Sciatic nerve (tissue), 2 donors: Measurements from ENCODE around the gene CPEB3. TPM values are rescaled to one million over a fixed set of nuclear protein-coding genes. Genes with fewer than 3 reads are reported as not detected.
"Not testable (repeated sequence)": the region's sequence is repeated elsewhere in the genome, so short reads cannot be mapped to it uniquely, and the experiment has no call there.

Experiments
- ATAC-seq: fragments of 200-7000 bp; cut with Tn5 transposase; one replicate; pipeline ENCODE4 v1.9.1; 2020; ENCODE audit warnings: mild to moderate bottlenecking, moderate library complexity
- DNase-seq: peaks from one replicate; pipeline ENCODE4 v3.0.0-alpha.2; 2020; ENCODE audit warnings: low spot score
- intact Hi-C: fragments of 100-400 bp; cut with DNase I; formaldehyde crosslinking; loops from one replicate; pipeline ENCODE4 v1.14.2; 2022
- total RNA-seq: library from RNA; stranded (reverse); fragmentation: NEBNext Ultra II Directional; extraction: Animal tissue kit (Norgen Biotek cat#: 25700); gene quantifications from one replicate; pipeline ENCODE4 v1.2.1, GENCODE V29; 2021
- donor health status: DM: no; HTN: no; CAD: no.
- donor health status: DM: no; HTN: no; CAD: no.

CPEB3 gene
- total RNA-seq, 1 donor from 2014 or later: 6.2 TPM

DNA sequence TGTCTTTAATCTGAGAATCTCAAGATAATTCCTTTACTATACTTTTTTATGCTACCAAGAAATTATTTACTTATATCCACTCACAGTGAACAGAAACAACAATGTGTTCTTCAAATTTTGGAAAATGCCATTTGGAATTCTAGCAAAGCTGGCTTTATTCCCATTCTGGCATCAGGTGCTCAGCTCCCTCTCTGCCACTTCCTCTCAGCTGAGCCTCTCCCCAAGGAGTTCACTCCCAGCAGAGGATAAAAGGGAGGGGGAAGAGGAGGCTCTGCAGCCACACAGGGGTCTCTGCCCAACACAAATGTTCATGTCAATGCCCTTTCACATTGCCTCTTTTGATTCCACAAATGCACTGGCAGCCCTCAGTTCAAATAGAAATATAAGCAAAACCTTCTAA lies 116.9 kb downstream of the CPEB3 start:
- ATAC-seq: no peak

DNA sequence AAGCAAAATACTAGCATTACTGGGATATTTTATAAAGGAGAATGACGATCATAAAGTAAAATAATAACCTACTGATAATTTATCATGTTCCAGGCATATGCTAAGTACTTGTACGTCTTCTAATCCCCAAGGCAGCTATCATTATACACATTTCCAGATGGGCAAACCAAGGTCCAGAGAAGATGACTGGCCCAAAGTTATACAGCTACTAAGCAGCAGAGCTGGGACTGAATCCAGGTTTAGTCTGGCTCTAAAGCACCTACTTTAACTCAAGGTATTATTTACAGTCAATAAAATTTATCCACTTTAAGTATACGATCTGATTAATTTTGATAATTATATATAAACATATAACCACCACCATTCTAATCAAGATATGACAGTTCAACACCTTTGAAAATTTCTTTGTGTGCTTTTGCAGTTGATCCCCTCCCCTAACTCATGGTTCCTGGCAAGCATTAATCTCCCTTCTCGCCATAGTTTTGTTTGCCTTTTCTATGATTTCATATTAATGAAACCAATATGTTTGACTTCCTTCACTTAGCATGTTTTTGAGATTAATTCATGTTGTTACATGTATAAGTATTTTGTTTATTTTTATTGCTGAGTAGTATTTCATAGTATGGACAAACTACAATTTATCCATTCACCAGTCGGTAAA lies 126.7 kb downstream of the CPEB3 start:
- intact Hi-C loops: no loop called here
- ATAC-seq (no peak), DNase-seq (no peak)

More for the DNA sequence above, 116.9 kb downstream of the CPEB3 start:
- intact Hi-C loops: no loop called here
- no peak for DNase-seq

DNA sequence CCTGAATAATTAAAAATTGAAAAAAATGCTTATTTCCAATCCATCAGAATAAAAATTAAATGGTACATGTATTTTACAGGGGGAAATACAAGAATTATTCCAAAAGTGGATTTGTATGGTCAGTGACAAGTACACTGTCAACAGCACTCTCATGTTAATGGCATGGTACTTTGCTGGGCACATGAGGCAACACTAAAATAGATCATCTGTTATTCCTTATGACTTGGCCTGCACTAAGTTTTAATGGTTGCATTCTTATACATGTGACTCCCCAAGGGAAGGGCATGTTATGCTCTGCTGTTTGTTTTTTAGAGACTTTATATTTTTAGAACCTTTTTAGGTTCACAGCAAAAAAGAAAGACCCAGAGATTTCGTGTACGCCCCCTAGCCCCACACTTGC lies 128.3 kb downstream of the CPEB3 start:
- intact Hi-C loops: no loop called here
- no peak for ATAC-seq
- no peak for DNase-seq

DNA sequence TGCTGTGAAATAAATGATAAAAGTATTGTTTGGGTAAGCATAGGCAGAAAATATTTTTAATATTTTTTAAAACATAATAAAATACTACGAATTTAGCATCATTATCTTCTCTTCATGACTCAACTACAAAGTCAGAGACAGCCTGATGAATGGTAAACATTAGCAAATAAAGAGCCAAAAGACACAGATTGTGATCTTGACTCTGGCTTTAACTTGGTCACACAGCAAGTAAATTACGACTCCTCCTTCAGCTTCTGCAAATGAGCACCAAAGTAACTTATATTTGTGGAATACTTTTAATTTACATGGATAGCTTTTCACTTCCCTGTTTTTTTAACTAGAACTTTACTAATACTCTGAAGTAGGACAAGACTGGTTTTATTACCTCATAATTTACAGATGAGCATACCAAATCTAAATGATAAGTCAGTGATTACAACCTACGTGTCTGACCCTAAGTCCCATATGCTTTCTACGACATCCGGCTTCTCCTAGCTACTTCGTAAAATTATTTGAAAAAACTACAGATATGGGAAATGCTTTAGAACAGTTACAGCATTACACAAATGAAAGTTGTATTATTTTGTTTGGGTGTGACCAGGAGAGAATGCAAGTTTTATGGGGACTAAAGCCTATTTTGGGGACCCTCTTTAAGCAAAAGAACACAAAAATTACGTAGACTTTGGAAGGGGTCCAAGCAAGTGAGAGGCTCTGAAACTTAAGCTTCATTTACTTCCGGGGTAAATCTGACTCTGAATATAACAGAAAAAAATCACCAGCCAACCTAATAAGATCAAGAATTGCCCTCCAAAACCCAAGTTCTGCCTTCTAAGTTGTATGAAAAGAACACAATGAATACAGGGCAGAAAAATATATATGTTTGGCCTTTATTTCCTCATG lies 133.8 kb downstream of the CPEB3 start:
- no peak for ATAC-seq

DNA sequence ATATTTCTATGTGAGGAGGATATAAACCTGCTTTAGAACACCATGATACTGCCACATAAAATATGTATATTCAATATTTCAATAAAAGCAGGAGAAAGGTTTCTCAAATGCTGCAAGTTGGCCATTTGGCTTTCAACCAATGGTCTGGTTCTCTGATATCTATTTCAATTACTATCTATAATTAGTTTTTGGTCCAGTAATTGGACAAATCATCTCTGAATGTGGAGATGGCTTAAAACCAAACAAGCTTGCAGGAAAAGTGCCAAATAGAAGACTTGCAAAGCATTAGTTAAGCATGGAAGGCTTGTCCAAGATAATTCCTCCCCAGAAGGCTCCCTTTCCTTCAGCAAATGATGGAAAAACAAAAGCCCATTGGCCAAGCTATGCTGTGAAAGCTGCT lies 140.1 kb downstream of the CPEB3 start:
- intact Hi-C loops: no loop called here

More for the DNA sequence above, 133.8 kb downstream of the CPEB3 start:
- intact Hi-C loops: no loop called here
- no peak for DNase-seq

DNA sequence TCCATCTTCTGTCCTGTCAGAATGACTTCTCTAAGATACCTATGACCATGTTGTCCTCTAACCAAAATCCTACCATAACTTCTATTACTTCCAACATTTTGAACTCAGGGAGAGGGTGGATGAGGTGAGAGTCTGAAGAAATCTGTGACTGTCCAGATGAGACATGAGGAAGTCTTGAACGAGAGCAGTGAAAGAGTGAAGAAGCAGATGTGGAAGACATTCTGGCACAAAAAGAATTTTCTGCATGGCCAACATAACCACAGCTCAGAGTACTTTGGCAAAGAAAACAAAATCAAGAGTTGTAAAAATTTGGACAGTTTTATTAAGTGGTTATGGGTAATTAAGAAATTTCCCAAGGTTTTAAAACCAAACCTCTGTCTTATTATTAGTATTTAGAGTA lies 141.6 kb downstream of the CPEB3 start:
- intact Hi-C loops: no loop called here
- DNase-seq: no peak
- ATAC-seq: no peak

More for the DNA sequence above, 140.1 kb downstream of the CPEB3 start:
- no peak for DNase-seq
- ATAC-seq: no peak

DNA sequence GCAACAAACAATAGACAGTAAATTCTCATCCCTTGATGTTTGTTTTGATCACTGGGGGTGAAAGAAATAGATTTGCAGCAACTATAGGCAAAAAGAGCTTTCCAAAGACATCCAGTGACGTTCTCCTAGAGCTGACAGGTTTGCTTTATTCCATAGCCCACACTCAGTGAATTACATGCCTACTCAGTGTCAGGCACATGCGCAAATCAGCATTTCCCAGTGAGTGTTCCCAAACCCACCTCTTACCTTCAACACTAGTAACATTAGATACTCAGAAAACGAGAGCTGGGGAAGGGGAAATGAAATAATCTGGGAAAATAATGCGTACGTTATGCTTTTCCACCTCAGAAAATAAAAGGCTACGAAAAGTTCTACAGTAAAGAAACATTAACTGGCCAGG lies 144.1 kb downstream of the CPEB3 start:
- intact Hi-C loops: no loop called here
- DNase-seq: no peak
- no peak for ATAC-seq

DNA sequence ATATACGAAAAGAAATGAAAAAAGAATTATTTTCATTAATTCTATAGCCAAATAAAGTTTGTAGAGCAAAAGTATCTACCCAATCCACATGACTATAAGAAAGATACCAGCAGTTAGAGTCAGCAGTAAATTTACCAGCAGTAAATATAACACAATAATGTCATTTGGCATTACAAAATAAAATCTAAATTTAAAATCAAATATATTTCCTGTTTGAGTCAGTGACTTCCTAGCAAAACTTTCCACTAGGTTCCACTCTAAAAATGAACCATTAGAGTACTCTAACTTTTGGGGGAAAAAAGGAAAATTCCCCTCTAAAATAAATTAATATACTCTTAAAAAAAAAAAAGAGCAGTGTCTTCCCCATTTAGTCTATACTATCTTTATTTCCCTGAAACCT lies 144.8 kb downstream of the CPEB3 start:
- no peak for ATAC-seq
- intact Hi-C loops: no loop called here
- DNase-seq: no peak

DNA sequence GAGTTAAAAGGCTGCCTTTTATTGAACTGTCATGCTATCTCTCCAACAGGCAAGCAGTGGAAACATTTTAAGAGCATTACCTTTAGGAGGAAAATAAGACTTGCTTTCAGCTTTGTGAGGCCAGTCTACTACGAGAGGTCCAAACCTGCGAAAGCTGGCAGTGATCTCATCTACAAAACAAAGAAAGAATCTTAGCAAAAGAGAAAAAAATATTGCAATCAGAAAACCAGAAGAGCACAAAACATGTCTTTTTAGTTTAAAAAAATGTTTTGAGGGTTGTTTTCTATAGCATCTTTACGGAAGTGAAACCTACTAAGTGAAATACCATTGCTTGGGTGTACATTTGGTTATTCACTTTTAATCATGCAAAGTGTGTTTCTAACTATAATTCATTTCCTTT lies 147.9 kb downstream of the CPEB3 start:
- intact Hi-C loops: no loop called here
- ATAC-seq (no peak), DNase-seq (no peak)

DNA sequence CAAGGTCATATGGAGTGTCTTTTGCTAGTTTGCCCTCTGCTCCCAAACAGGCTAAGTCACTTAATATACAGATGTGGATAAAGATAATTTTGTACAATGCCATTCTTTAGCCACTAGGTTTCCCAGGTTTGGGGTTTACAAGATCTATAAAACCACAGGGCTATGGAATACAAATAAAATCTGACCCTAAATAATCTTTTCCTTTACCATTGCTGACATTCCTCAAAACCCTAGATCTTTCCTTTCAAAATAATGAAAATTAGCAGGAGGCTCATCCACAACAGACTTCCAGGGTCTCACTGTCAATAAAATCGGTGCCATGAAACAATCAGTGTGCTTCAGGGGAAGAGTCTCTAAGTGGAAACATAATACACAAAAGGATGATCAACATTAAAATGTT lies 148.4 kb downstream of the CPEB3 start:
- ATAC-seq: no peak
- intact Hi-C loops: no loop called here

DNA sequence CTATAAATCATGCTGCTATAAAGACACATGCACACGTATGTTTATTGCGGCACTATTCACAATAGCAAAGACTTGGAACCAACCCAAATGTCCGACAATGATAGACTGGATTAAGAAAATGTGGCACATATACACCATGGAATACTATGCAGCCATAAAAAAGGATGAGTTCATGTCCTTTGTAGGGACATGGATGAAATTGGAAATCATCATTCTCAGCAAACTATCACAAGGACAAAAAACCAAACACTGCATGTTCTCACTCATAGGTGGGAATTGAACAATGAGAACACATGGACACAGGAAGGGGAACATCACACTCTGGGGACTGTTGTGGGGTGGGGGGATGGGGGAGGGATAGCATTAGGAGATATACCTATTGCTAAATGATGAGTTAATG lies 149.7 kb downstream of the CPEB3 start:
- intact Hi-C loops, ATAC-seq, DNase-seq: not testable (repeated sequence)

More for the DNA sequence above, 148.4 kb downstream of the CPEB3 start:
- no peak for DNase-seq

DNA sequence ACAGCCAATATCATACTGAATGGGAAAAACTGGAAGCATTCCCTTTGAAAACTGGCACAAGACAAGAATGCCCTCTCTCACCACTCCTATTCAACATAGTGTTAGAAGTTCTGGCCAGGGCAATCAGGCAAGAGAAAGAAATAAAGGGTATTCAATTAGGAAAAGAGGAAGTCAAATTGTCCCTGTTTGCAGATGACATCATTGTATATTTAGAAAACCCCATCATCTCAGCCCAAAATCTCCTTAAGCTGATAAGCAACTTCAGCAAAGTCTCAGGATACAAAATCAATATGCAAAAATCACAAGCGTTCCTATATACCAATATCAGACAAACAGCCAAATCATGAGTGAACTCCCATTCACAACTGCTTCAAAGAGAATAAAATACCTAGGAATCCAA lies 156.8 kb downstream of the CPEB3 start:
- intact Hi-C loops: not testable (repeated sequence)

DNA sequence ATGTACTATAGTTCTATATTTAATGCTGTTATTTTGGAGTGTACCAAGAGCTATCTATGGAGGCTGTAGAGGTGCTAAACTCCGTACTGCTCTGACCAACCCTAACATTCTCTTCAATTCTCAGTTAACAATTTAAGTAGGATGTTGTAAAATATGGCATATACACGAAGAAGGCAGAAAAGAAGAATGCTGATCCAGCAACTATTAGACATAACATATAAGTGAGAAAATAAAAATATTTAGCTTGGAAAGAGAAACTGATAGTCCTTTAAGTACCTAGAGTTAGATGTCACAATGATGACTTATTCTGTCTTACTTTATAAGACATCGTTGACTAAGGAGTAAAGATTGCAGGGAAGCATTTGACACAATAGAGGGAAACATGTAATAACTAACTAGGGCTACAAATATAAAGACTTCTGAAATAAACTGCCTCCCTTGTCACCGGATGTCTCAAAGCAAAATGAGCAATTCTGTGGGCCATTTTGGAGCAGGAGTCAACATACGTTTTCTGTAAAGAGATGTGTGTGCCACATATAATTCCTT lies 159.5 kb downstream of the CPEB3 start:
- no peak for DNase-seq
- intact Hi-C loops: no loop called here
- ATAC-seq: no peak

More for the DNA sequence above, 156.8 kb downstream of the CPEB3 start:
- not testable (repeated sequence) for DNase-seq, ATAC-seq

DNA sequence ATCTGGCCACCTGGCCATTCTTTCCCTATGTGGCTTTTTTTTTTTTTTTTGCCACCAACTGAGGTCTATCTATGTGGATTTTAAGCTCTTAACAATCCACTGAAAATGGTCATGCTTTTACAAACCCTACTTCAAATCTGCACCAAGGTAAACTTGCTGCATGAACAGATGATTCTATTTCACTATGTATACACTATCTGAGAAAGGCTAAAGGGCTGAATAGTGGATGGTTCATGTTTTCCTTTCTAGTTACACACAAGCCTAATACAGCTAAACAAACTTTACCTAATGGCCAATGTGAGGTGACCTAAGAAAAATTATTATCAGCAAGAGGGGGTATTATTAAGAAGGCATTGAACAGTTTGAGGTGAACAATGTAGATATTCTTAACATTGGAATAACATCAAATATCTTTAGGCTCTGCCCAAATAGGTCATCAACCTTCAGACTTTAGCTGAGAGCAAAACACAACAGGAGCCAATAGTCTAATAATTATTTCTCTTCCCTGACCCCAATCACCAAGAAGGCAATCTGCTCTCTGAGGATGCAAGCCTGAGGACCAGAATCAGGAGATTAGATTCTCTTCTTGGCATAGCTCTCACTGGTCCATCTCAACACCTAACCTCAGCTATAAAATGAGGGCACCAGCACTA lies 160.1 kb downstream of the CPEB3 start:
- DNase-seq: no peak
- no peak for ATAC-seq
- intact Hi-C loops: no loop called here

DNA sequence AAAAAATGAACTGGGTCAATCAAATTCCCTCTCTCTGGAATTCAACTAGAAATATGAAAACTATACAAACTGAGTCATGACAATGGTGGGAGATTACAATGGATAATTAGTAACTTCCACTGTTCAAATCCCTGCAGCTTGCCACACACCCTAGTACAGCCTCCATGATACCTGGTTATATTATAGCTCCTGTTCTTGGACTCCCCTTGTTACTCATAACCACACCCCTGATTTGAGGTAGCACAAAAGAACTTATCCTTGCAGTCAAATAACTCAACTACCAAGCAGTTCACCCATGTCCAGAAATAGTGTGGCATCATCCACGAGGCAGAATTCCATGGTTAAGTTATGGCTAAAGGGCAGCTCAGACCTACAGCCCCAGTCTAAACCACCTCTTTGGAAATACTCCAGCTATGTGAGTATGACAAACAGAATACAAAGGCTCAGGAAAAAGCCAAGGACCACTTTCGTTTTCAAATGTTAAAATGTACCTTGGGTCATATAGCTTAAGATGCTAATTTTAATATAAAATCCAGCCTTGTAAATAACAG lies 164.7 kb downstream of the CPEB3 start:
- ATAC-seq: no peak
- DNase-seq: no peak
- intact Hi-C loops: no loop called here

DNA sequence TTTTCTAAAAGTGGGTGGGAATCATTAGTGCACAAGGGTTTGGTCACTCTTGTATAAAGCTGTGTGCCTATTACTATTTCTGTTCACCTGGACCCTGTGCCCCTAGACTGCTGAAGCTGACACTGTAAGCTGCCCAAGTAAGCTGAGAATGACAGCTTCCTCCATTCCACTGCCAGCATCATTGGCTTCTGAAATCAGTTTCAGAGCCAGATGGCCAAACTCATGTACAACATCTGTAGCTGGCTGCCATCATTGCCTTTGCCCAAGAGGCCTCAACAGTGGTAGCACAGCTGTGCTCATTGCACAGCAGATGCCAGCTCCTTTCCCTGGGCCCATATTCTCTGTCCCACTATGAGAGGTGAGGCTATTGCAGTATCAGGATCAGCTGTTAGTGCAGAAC lies 165.7 kb downstream of the CPEB3 start:
- intact Hi-C loops: no loop called here
- peak; percentile 14 for ATAC-seq
- DNase-seq: no peak

DNA sequence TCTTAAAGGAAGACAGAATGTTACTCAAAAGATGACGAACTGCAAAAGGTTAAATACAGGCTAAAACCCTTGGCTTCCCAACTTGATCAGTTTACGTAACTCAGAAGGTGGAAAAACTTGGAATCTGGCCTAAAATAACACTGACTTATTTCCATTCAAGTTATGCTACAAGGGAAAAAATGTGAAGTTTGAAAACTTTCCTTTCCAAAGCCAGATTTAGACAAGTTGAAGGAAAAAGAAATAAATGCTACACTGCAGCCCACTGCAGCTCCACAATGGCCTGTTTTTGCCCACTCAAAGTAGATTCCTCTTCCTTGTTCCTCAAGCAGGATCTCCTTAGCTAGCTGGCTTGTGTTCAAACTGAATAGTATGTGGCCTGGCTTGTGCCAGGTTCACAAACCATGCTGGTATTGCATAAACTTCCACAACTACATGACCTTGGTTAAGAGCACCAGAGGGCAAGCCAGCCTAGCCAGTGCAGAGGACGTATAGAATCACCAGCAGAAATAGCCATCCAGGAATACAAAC lies 166.2 kb downstream of the CPEB3 start:
- intact Hi-C loops: no loop called here
- no peak for DNase-seq

DNA sequence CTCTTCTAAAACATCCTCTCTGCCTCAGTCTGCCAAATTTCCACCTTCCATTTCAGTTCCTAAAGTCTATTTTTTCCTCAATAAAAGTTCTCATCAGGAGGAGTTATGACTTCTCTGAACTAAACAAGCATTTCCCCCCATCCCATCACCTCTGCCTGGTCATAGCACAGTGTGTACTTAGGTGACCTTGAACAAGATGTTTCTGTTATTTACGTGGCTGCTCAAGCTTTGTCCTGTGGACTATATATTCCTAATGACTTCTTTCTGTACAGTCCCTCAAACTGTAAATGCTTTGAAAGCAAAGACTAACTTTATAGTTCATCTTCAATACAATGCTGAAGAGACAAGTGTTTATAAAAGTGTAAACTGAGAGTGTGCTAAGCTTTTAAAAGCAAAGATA lies 166.9 kb downstream of the CPEB3 start:
- ATAC-seq (peak; percentile 34), DNase-seq (no peak)
- intact Hi-C loops: no loop called here

More for the DNA sequence above, 166.2 kb downstream of the CPEB3 start:
- peak; percentile 73 for ATAC-seq

DNA sequence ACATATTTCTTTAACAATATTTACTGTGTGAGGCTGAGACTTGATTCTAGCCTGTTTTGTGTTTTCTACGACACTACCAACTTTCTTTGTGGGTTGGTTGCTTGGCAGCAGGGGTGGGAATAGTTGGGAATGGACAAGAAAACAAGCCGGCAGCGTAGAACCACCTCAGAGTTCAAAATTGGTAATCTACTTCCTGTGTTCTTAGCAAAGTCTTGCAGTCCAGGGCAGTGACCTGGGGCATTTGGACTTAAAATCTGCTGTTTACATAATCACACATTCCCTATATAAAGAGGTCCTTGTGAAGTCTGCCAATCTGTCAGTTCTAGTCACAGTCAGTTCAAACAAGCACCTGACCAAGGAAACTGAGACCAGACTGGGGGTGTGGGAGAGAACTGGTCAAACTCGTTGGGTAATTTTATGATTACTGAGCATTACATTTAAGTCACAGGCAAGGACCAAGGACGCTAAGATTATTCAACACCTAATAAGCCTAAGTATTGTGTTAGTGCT lies 167.9 kb downstream of the CPEB3 start:
- ATAC-seq: peak; percentile 59
- DNase-seq: no peak
- intact Hi-C loops: no loop called here
